ENCODE measurements around the gene GPAT2. TPM values are rescaled to one million over a fixed set of nuclear protein-coding genes. Genes with fewer than 3 reads are reported as not detected.
"Not testable (repeated sequence)": the region's sequence is repeated elsewhere in the genome, so short reads cannot be mapped to it uniquely, and the experiment has no call there.

GPAT2 gene
- total RNA-seq, 2 donors from 2014 or later: 1.2 to 5.0 TPM

GRCh38 chr2:96024336-96025193 is 10.2 kb downstream of the GPAT2 start:
- DNase-seq: no peak

GRCh38 chr2:96023701-96024100 is 11.0 kb downstream of the GPAT2 start:
- not testable (repeated sequence) for ATAC-seq; H3K4me3 Mint-ChIP-seq; H3K36me3 Mint-ChIP-seq (ENCODE audit: low read depth); H3K9me3 ChIP-seq (ENCODE audit: control insufficient read depth, low read length, poor library complexity, severe bottlenecking); H3K27me3 Mint-ChIP-seq; H3K27ac Mint-ChIP-seq; H3K4me1 Mint-ChIP-seq; DNase-seq

More at GRCh38 chr2:96024336-96025193, 10.2 kb downstream of the GPAT2 start:
- Mint-ChIP-seq H3K27ac (no peak overlapping the region), H3K27me3 (no peaks in the 10 kb centered on the region), H3K4me3 (no peak overlapping the region), H3K4me1 (peaks cover 2% of the 10 kb centered on the region), H3K36me3 (ENCODE audit: low read depth) (no peaks in the 10 kb centered on the region)
- no peak for ATAC-seq
- no peaks in the 10 kb centered on the region for H3K9me3 ChIP-seq (ENCODE audit: control insufficient read depth, low read length, poor library complexity, severe bottlenecking)

DNA sequence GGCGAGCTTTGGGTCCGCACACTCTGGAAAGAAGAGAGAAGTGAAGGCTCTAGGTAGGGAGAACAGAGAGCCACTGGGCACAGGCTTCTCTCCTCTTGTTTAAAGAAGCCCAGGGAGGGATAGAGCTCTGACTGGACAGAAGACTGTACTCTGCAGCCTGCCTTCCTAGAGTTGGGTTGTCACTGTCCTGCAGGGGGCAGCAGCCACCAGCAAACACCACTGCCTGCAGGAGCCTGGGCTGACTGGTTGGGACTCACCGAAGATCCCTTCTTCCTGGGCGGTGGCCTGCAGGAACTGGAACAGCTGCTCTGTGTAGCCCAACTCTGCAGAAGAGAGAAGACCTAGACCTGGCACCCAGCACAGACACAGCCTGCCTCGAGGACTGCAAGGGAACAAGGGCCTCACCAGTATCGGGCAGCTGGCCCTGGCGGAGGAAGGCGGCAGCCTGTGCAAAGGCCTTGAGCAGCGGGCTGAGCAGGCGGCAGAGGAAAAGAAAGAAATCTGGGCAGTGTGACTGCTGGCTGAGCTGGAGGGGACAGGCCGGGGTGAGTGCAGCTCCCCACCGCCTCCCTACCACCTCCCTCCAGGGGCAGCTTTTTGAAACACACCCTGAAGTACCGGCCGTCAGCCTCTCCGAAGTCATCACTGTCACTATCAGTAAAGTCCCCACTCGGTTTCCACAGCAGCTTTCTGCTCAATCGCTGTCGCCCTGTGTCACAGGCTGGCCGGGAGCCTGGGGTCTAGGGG is 11.8 kb downstream of the GPAT2 start:
- DNase-seq (peak; percentile 50 to 58 (median 54)), ATAC-seq (peak; percentile 87)
- not testable (repeated sequence) for H3K9me3 ChIP-seq (ENCODE audit: control insufficient read depth, low read length, poor library complexity, severe bottlenecking); H3K4me3 Mint-ChIP-seq; H3K4me1 Mint-ChIP-seq; H3K27me3 Mint-ChIP-seq; H3K36me3 Mint-ChIP-seq (ENCODE audit: low read depth); H3K27ac Mint-ChIP-seq

DNA sequence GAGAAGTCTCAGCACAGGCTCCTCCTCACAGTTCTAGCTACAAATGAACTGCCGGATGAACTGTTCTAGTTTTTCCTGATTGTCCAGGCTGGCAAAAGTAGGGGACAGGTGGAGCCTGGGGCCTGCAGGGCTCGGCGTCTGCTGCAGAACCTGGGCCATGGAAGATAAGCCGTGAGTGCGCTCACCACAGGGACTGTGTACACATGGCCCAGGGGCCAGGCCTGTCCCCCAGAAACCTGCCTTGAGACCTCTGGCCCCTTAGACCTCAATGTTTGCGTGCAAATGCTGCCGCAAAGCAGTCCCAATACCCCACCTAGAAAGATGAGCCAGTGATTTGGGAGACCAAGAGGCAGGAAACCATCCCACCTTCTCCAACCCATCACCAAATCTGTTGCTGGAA is 12.6 kb downstream of the GPAT2 start:
- DNase-seq; ATAC-seq; H3K4me1 Mint-ChIP-seq; H3K9me3 ChIP-seq (ENCODE audit: control insufficient read depth, low read length, poor library complexity, severe bottlenecking); H3K4me3 Mint-ChIP-seq; H3K36me3 Mint-ChIP-seq (ENCODE audit: low read depth); H3K27ac Mint-ChIP-seq; H3K27me3 Mint-ChIP-seq: not testable (repeated sequence)

GRCh38 chr2:96021142-96021541 is 13.6 kb downstream of the GPAT2 start:
- H3K27ac Mint-ChIP-seq; H3K27me3 Mint-ChIP-seq; H3K4me1 Mint-ChIP-seq; H3K36me3 Mint-ChIP-seq (ENCODE audit: low read depth); ATAC-seq; H3K4me3 Mint-ChIP-seq; H3K9me3 ChIP-seq (ENCODE audit: control insufficient read depth, low read length, poor library complexity, severe bottlenecking); DNase-seq: not testable (repeated sequence)

DNA sequence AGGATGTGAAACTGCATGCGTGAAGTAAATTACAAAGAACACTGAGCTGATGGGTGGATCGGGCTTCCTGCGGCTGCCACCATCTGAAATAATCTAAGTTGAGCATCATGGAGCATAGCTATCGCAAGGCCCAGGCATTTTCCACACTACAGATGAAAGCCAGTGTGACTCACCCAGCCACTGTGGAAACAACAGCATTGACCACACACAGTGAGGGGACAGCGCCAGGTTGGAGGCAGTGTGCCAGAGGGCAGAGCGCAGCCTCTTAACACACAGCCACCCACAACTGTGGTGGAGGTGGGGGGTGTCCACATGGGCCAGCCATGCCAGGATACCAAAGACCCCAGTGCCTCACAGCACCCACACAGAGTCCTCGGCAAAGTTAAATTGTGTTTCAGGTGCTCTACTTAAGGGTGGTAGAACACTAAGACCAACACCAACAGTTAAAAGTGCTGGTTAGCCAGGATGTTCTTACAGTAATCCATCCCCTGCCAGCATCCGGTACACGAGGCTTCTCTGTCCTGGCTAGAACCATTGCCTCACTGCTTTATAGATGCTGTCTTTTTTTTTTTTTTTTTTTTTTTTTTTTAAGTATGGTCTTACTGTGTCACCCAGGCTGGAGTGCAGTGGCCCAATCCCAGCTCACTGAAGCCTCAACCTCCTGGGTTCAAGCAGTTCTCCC is 14.7 kb downstream of the GPAT2 start:
- not testable (repeated sequence) for DNase-seq; H3K9me3 ChIP-seq (ENCODE audit: control insufficient read depth, low read length, poor library complexity, severe bottlenecking); H3K27me3 Mint-ChIP-seq; H3K4me1 Mint-ChIP-seq; H3K27ac Mint-ChIP-seq; ATAC-seq; H3K36me3 Mint-ChIP-seq (ENCODE audit: low read depth); H3K4me3 Mint-ChIP-seq

GRCh38 chr2:96016321-96016720 is 18.4 kb downstream of the GPAT2 start:
- H3K27me3 Mint-ChIP-seq; ATAC-seq; H3K4me1 Mint-ChIP-seq; DNase-seq; H3K27ac Mint-ChIP-seq; H3K9me3 ChIP-seq (ENCODE audit: control insufficient read depth, low read length, poor library complexity, severe bottlenecking); H3K36me3 Mint-ChIP-seq (ENCODE audit: low read depth); H3K4me3 Mint-ChIP-seq: not testable (repeated sequence)

GRCh38 chr2:96012792-96013264 is 21.9 kb downstream of the GPAT2 start:
- H3K27ac Mint-ChIP-seq; H3K27me3 Mint-ChIP-seq; H3K4me3 Mint-ChIP-seq; DNase-seq; H3K4me1 Mint-ChIP-seq; H3K36me3 Mint-ChIP-seq (ENCODE audit: low read depth); ATAC-seq; H3K9me3 ChIP-seq (ENCODE audit: control insufficient read depth, low read length, poor library complexity, severe bottlenecking): not testable (repeated sequence)

DNA sequence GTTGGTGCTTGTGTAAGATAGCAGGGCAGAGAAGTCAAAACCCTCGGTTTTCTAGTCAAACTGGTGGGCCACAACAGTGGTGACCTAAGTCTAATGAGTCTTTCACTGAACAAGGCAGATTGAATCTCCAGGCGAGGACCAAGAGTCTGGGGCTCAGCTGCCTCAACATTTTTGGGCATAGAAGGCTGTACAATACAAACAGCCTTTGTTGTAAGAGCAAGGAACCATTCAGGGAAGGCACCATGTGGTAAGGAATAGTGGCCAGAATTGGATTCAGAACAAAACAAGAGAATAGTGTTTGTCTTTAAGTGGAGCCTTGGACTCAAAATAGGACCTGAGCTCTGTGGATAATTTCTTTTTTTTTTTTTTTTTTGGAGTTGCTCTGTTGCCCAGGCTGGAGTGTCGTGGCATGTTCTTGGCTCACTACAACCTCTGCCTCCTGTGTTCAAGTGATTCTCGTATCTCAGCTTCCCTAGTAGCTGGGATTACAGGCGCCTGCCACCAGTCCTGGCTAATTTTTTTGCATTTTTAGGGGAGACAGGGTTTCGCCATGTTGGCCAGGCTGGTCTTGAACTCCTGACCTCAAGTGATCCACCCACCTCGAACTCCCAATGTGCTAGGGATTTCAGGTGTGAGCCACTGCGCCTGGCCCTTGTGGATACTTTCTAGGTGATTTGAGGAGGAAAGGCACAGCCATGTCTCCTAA is 22.5 kb downstream of the GPAT2 start:
- not testable (repeated sequence) for H3K4me1 Mint-ChIP-seq; DNase-seq; H3K27me3 Mint-ChIP-seq; H3K4me3 Mint-ChIP-seq; H3K9me3 ChIP-seq (ENCODE audit: control insufficient read depth, low read length, poor library complexity, severe bottlenecking); H3K36me3 Mint-ChIP-seq (ENCODE audit: low read depth); ATAC-seq
- H3K27ac Mint-ChIP-seq: peak overlapping the region; percentile 45

GRCh38 chr2:96011129-96011455 is 23.6 kb downstream of the GPAT2 start:
- Mint-ChIP-seq H3K4me3 (peak overlapping the region; percentile 55), H3K27me3 (peaks cover 18% of the 10 kb centered on the region)
- not testable (repeated sequence) for H3K27ac Mint-ChIP-seq; H3K9me3 ChIP-seq (ENCODE audit: control insufficient read depth, low read length, poor library complexity, severe bottlenecking); H3K4me1 Mint-ChIP-seq; H3K36me3 Mint-ChIP-seq (ENCODE audit: low read depth); DNase-seq
- ATAC-seq: peak; percentile 10

DNA sequence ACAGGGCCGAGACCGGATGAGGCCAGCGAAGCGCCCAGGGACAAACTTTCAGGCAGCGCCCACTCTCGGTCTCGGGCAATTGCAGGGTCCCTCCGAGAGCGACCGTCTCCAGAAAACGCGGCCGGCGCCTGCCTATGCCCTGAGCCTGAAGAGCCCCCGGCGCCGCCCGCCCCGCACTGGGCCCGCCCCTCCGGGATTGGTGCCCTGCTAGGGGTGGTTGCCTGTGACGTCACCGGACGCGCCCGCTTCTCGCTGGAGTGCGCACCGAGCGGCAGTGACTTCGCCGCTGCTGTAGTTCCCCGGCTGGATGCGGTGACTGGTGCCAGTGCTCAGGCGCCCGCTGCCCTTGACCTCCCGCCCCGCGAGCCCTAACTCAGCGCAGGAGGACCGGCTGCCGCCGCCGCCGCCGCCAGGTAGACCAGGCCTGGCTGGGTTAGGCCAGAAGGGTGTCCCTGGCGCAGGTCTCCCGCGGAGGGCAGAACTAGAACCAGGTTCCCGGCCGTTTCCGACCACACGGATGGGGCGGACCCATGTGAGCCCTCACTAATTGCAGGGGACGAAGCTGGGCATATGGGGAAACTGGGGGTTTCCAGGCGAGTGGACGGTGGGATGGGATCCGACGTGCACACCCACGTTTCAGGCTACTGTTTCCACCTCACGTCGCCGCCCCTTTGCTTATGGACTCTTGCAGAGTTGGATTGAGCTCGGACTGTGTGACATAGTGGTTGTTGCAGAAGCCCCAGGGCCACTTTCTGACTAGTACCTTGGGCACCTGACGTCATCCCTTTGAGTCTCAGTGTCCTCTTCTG is 24.2 kb downstream of the GPAT2 start:
- DNase-seq: peak; percentile 93 to 97 (median 96)
- Mint-ChIP-seq H3K27ac (peak overlapping the region; percentile 91), H3K27me3 (peaks cover 19% of the 10 kb centered on the region), H3K4me3 (peak overlapping the region; percentile 79)
- peak; percentile 100 for ATAC-seq
- not testable (repeated sequence) for H3K9me3 ChIP-seq (ENCODE audit: control insufficient read depth, low read length, poor library complexity, severe bottlenecking); H3K36me3 Mint-ChIP-seq (ENCODE audit: low read depth); H3K4me1 Mint-ChIP-seq

DNA sequence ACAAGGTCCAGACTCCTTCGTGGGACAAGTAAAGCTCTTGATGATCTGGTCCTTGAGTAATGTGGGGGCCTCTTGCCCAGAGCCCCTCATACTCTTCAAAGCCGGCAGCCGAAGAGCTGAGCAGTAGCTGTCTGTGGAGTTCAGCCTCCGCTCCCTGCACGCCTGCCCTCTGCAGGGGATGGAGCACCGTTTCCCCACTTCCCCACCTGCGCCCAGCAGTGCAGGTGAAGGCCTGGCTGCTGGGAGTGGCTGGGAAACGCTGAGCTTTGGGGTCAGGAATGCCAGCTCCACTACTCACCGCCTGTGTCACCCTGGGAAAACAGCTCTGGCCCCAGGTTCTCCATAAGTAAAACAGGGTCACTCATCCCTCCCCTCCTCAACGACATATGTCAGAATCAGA is 24.9 kb downstream of the GPAT2 start:
- not testable (repeated sequence) for H3K36me3 Mint-ChIP-seq (ENCODE audit: low read depth); DNase-seq; ATAC-seq; H3K9me3 ChIP-seq (ENCODE audit: control insufficient read depth, low read length, poor library complexity, severe bottlenecking); H3K4me1 Mint-ChIP-seq
- Mint-ChIP-seq H3K27me3 (peaks cover 26% of the 10 kb centered on the region), H3K27ac (peak overlapping the region; percentile 91), H3K4me3 (peak overlapping the region; percentile 79)

Data from T-helper 17 cell (primary cell).